HTR-8/SVneo (cell line): ENCODE results near the gene SLC38A1.

Experiments used
- DNase-seq: peaks from one replicate; pipeline ENCODE4 v3.0.0; 2011; ENCODE audit warnings: low spot score, mixed read lengths; ENCODE audit not compliant: insufficient read length
- FAIRE-seq: peaks from 2 replicates; lab custom pipeline; 2011; peaks lifted over from hg19 to GRCh38; lab: Jason Lieb, UNC

Gene SLC38A1

DNA sequence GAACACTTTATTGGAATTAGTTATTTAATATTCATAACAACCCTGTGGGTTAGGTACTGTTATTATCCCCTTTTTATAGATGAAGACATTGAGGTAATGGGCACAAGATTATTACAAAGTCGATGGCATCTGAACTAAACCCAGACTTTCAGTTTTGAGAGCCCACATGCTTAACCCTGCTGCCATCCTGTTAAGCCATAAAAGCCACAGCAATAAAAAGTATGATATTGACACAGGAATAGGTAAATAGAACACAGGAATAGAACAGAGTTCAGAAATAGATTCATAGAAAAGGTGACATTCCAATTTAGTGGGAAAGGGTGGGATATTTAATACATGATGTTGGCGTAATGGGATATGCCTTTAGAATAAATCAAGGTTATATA lies 119.8 kb downstream of the SLC38A1 start:
- FAIRE-seq (no peak), DNase-seq (no peak)

DNA sequence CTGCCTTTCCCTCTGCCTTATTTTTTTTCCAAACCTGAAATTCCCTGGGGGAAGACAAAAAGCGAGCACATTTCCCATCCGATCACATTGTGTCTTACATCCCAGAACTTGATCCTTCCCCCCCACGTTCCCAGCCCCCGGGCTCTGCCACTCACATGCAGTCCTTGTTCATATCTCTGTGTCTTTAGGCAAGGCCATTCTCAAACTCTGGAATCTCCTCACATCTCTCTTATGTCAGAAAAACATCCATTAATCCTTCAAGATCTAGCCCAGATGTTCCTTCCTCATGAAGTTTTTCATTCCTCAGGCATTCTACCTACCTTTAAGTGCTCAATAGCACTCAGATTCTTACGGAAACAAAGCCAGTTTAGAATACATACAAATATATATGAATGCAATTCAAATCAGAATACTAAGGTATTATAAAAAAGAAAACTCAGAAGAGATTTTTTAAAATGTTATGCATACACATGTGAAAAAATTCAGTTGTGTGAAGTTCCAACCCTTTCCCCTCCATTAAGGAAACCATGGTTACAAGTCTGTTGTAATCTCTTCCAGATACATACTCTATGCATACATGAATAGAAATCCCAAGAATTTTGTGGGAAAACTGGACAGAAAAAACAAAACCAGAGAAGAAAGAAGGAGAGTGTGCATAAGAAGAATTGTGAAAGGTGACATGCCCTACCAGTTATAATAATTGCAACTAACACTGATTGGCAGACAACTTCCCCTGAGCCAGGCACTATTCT lies 120.3 kb downstream of the SLC38A1 start:
- FAIRE-seq: no peak
- no peak for DNase-seq

DNA sequence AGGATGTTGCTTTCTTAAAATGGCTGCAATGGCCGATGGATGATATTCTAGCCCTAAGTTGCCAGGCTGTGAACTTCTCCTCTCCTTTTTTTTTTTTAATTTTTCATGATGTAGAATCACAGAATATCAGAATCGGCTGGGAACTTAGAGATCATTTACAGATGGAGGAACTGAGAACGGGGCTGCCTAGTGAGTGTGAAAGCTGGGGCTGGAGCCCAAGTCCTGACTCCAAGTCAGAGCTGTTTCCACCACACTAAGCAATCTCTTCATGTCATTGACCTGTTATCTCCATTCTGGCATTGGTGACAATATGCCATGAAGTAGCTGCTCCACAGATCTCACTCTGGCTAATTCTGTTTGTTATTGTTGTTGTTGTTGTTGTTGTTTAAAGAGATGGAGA lies 121.7 kb downstream of the SLC38A1 start:
- no peak for FAIRE-seq
- no peak for DNase-seq

DNA sequence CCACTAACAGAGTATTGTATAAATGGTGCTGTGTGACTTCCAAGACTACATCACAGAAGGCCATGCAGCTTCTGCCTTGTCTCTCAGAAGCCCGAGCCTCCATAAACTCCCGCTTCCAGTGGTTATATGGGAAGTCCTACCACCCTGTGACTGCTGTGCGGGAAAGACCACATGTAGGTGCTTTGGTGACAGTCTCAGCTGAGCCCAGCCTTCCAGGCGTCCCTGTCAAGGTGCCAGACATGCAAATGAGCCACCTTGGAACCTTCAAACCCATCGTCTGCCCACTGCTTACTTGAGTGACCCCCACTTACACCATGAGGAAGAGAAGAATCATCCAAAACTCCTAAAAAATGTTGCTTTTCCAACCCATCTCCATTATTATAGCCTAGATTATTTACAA lies 123.0 kb downstream of the SLC38A1 start:
- DNase-seq: no peak
- no peak for FAIRE-seq

DNA sequence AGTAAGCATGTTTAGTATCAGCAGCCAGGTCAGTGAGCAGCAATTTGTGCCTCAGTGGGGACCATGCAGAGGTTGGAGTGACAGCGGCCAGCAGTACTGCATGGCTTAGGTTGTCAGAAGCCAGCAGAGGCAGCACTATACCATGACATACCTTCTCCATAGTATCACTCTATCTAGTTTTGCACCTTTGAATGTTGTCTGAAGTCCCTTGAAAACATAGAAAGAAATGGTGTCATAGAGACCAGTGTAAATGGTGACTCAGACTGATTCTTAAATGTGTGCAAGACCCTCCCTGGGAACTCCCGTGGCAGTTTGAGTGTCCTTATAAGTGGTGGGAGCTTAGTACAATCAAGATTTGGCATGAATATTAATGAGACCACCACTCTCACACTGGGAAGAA lies 124.4 kb downstream of the SLC38A1 start:
- DNase-seq (no peak), FAIRE-seq (no peak)

DNA sequence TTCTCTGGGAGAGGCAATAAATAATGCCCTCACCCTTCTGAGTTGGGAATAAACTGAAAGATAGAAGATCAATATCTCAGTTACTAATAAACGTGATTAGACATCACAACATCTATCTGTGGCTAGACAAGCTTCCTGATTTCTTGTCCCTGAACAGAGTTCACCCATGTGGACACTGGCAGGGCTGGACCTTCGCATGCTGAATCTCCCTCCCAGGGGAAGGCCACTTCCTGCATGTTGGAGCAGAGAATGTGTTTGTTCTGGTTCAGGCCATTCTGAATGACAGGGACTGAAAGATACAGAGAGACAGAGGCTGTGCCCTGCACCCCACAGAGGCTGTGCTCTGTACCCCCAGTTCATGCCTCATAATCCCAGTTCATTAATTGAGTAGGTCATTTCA lies 132.6 kb downstream of the SLC38A1 start:
- DNase-seq: no peak
- no peak for FAIRE-seq

DNA sequence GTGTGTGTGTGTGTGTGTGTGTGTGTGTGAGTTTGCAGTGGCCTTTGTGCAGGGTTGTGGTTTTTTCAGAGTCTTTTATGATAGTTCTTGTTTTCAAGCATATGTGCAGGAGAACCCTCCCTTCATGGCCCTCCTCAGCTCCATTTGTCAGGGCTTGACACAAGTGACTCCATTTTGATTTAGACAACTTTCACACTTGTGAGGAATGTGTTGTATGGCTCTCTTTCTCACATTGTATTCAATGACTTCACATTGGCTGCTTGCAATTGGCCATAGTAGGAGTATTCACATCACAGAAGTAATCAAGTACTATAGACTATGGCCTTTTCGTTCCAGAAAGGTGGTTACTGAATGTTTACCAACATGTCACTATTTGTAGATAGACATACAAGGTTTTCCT lies 133.1 kb downstream of the SLC38A1 start:
- FAIRE-seq: no peak
- DNase-seq: no peak

DNA sequence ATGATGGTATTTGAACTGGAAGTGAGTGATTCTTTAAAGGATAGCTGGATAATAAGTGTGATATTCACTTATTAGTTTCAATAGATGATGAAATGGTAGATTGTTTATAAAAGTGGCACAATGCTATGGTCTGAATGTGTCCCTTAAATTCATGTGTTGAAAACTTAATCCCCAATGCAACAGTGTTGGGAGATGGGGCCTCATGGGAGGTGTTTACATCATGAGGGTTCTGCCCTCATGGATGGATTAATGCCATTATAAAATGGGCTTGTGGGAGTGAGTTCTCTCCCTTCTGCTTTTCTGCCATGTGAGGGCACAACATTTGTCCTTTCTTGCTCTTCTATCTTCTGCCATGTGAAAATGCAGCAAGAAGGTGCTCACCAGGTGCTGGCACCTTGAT lies 134.0 kb downstream of the SLC38A1 start:
- FAIRE-seq (no peak), DNase-seq (no peak)

DNA sequence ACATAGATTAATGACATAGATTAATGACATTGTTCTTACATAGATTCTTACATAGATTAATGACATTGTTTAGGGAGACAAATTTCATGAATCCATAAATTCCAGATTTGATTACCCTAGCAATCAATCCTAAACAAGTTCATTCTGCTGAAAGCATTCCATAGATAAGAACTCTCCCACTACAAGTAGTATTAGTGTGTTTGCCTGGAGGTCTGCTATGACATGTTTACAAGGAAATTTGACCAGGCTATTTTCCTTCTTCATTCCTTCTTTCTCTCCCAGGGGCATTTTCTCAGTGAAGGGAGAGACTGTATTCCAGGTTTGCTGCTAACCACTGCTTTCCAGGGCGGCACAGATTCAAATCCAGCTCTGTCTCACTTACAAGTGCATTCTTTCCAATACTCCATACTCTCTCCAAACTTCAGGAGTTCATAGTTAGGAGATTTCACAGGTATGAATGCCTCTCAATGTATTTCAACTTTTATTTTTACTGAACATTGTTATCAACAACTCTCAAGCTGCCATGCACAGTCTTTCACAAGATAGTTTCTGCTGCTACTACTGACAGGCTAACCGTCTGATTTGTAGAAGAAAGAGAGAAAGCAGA lies 134.5 kb downstream of the SLC38A1 start:
- FAIRE-seq (no peak), DNase-seq (no peak)

DNA sequence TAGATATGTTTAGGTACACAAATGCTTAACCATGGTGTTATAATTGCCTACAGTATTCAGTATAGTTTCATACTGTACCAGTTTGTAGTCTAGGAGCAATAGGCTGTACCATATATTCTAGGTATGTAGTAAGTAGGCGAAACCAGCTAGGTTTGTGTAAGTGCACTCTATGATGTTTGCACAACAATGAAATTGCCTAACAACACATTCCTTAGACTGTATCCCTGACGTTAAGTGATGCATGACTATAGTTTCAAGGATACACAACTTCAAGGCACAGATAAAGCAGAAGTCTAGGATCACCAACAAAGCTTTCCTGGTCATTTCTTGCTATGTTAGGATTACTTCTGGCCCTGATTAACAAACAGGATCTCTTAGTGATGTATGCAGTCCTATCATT lies 135.1 kb downstream of the SLC38A1 start:
- no peak for FAIRE-seq

More for the DNA sequence above, 135.1 kb downstream of the SLC38A1 start:
- DNase-seq: no peak
